HUDEP-2 (cell line): ENCODE measurements around the gene PRDM5.

Experiments
- DNase-seq, 76 experiments: peaks; one replicate each; lab custom pipeline; 2025; ENCODE audit not compliant: unreplicated experiment in 76 of 76; lab: John Stamatoyannopoulos, UW

Gene PRDM5

DNA sequence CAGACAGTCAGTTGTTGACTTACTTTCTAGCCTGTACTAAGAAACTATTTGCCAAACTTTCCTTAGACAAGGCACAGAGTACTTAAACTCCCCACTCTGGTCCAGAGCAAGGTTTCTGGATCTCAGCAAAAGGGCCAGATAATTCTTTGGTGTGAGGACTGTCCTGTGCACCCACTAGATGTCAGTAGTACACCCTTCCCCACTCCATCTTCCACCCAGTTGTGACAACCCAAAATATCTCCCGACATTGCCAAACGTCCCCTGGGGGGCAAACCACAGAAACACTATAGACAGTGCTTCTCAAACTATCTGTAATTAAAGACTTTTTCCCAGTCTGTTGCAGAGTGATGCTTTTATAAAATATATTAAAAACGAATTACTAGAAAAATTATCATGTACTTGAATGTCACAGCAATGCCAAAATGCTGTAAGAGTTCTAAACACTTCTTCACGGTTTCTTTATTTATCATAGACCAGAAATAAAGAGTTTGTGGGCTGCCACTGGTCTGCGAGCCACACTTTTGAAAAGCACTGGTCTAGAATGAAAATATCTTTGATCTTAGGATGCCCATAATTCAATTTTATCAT, 203.5 kb downstream of the PRDM5 start:
- DNase-seq = peak in 31 of 76 experiments; percentile 1 to 50 (median 14)

DNA sequence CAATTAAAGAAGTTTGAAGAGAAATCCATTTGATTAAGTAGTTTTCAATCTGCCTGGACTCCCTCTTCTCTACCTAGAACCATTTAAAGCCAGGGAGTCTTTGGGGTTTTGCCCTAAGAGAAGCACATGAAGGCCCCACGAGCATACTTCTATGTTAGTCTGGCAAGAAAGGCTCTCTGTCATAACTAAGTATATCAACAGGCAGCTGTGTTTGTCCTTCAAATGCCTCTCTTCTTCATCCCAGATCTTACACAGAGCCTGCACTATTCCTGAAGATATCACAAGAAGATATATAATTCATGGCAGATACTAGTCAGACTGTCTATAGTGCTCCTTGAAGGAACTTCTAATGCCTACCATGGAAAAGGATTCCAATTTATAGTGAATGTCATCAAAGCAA, 206.2 kb downstream of the PRDM5 start:
- DNase-seq = no peak

DNA sequence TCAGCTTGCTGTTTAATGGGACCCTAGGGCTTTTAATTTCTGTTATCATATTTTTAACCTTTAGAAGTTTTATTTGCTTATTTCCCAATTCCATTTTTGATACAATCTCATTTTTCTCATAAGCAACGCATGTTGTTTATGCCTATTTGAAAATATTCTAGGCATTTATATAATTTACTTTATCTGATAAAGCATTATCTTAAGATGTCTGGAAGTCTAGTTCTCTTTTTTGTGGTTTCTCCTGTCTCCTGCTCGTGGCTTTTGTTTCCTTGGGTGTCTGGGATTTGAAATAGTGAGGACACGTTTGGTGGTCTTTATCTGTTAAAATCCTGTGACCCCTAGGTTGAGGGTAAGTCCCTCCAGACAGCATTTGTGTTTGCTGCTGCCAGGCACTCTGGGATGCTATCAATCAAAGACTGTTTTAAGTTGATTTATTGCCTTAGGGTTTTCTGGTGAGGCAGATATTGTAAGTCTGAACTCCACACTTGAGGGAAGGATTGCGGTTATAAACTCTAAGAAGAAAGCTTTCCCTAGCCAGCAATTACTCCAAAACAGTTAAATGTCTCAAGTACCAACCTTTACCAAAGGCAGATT, 208.0 kb downstream of the PRDM5 start:
- DNase-seq = no peak

DNA sequence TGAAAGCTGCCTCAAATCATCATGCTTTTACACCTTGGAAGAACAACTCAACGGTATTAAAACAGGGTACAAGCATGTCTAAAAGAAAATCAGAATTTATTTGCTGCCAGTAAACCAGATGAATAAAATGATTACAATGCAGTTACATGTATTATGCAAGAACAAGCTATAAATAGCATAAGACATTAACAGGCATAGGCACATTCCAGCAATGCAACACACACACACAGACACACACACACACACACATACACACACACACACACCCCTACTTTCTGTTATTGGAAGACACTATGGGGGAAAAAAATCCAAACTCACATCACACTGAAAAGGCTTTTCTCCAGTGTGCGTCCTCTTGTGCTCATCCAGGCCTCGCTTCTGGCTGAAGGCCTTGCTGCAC, 212.5 kb downstream of the PRDM5 start:
- DNase-seq = no peak

DNA sequence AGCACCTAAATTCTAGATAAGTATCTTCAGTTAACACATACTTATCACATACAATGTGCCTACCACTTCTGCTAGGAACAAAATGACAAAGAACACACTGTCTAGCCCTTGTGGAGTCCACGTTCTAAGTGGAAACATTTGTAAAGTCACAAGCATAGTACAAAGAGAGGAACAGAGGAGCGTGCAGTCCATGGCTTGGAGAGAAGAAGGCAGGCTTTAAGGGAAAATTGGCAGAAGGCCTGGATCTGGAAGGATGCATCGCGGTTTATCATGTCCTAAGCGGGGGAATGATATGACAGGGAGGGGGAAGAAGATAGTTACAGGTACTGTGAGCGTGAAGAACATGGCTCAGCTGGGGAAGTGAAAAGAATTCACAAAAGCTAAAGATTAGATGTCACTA, 218.0 kb downstream of the PRDM5 start:
- DNase-seq = no peak

DNA sequence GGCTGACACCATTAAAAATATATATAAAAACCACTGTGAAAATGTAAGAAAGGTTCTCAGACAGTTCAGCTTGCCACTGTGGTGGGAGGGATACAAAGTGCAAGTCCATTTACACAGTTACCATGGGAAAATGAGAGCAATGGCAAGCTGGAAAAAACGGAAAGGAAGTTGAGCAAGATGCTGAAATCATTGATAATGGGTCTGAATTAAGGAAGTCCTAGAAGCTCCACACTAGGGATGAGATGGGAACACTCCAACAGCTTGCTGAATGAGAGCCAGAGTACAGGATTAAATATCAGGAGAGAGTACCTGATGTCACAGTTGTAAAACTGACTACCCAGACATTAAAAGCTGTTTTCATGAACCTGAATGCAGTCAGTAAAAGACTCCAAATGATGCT, 218.6 kb downstream of the PRDM5 start:
- no peak for DNase-seq

DNA sequence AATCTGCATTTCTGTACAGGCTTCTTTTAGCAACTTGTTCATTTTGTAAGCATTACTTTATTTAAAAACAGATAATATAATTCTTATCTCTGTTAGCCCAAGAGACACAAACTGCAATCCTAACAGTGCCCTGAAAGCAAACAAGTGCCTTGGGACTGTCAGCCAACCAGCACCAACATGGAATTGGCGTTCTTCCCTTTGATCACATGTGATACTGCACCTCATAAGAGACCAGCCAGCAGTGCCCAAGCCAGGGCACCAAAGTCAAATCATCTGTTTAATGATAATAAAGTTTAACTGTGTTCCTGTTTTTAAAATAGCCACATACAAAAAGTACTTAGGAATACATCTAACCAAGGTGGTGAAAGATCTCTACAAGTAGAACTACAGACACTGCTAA, 223.2 kb downstream of the PRDM5 start:
- no peak for DNase-seq

DNA sequence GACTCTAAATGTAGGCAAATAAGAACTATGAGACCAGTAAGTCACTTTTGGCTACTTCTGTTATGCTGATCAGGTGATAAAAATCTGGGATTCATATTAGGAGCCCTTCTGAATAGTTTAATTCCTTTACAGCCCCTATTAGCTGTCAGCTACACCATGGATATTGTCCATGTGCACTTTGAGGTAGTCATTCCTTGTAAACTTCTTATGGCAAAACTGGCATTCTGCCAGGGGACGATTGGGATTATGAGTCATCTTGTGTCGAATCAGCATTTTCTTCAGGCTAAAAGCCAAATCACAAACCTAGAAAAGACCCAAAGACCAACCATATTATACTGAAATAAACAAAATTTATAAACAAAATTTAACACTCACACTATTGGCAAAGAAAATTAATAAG, 227.6 kb downstream of the PRDM5 start:
- no peak for DNase-seq

DNA sequence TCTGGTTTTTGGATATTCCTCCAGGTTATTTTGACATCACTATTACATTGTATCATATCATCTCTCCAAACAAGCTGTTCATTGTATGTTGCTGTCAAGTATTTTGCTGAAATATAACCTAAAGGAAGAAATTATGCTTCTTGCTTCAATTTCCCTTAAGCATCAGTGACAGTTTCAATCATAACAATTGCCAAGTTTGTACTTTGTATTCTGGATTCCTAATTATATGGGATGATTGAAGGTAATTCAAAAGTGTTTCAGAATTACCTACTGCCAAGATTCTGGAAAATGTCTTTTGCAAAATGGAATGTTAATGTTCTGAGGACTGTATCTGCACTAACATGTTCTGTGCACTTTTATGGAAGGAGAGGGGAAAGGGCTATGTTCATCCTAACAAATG, 228.7 kb downstream of the PRDM5 start:
- DNase-seq = no peak

DNA sequence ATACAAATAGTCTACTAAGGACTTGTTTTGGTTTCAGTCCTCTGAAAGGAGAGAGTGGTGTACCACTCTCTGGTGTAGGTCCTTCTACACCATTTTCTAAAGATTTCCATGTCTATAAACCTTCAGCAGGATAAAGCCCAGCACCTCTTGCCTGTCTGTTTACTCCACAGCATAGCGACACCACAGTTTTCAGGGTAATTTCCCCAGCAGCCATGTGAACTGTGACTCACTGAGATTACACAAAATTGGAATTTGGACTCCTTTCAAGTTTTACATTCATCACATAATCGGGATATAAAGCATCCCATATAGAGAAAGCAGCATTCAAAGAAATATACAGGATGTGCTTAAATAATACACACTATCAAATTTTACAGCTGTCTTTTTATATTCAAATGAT, 229.6 kb downstream of the PRDM5 start:
- no peak for DNase-seq

DNA sequence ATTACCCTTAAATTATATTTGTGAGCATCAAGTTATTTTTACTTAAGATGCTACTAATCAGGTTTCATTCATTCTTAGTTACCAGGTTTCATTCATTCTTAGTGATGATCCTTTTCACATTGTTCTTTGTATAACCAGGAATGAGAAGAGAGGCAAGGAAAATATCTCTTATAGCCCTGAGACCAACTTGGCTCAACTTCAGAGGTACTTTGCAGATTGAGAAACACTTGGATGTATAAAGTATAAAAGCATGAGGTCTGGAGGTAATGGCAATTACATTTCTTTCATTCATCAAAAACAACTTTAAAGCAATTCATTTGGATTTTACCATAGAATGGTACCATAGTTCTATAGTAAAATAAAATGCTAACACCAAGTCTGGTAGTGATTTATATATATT, 231.0 kb downstream of the PRDM5 start:
- DNase-seq = no peak

DNA sequence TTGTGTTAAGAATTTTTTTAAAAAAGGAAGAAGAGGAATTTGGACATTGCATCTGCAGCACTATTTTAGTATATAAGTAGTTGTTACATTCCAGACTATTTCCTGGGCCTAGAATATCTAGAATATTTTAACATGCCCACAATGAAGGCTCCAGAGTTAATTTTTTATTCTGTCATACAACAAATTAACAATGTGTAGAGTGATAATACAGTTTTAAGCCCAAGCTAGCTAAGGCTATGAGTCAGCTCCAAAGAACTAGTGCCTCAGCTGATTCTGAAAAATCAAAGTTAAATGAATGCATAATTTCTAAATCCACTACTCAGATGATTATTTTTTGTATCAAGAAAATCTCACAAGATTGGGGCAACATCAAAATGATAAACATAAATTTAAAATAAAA, 231.4 kb downstream of the PRDM5 start:
- no peak for DNase-seq

DNA sequence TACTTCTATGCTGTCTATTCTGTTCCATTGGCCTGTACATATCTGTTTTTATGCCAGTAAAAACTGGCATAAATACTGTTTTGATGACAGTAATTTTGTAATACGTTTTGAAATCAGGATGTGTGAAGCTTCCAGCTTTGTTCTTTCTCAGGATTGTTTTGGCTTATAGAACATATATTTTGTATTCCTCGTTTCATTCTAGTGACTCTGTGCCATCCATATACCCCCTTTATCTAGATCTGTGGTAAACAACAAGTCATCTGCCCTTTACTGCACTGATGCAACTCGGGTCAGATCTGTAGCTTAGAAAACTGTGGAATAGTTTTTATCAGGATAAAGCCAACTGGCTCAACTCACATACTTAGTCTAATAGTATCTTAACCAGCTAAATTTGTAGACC, 233.7 kb downstream of the PRDM5 start:
- DNase-seq = no peak

DNA sequence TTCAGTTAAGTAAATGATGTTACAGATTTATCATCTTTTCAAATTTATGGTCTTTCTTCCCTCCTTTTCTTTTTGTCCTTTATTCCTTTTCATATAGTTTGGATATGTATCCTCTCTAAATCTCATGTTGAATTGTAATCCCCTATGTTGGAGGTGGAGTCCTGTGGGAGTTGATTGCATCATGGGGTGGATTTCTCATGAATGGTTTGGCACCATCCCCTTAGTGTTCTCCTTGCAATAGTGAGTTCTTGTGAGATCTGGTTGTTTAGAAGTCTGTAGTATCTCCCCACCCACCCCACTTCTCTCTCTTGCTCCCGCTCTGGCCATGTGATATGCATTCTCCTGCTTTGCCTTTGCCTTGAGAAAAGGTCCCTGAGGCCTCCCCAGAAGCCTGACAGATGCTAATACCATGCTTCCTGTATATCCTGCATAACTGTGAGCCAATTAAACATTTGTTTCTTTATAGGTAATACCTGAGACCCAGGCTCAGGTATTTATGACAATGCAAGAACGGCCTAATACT, 236.7 kb downstream of the PRDM5 start:
- no peak for DNase-seq

DNA sequence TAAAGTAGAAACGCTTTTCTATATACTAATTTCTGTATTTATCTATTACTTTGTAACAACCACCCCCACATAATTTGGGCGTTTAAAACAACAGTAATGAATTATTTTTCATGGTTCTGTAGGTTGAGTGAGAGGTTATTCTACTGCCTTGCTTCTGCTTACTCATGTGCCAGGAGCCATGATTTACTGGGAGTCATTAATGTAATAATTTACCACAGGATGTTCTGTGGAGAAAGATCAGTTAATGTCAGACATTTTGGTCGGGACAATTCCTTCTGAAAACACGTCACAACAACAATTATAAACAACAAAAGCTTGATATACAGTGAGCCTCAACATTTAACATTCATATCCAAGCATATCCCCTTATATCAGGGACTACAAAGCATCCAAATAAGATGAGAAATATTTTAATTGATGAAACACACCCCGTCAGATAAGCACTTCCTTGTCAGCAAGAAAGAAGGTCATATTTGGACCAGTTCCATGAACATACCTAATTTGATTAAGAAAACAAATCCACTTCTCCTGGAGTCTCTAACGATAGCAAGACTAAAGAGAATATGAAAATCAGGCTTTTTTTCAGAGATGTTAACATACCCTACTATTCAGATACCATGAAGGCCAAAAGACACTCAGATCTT, 238.5 kb downstream of the PRDM5 start:
- DNase-seq = no peak

DNA sequence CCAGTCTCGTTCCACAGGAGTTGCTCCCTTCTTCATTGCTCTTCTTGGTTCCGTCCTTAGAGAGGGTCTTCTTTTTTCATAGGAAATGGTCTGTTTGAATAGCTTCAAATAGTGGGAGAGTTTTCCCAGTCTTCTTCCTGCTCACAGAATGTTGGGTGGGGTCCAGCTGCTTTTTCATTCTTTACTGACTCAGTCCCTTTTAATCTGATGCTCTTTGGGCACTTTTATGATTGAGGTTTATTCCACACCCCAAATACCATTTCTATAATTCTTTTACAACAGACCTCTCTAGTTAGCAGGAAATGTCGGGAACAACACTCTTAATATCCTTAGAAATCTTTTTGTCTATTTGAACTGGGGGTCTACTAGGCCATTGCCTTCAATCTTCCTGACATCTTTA, 239.5 kb downstream of the PRDM5 start:
- DNase-seq = no peak

DNA sequence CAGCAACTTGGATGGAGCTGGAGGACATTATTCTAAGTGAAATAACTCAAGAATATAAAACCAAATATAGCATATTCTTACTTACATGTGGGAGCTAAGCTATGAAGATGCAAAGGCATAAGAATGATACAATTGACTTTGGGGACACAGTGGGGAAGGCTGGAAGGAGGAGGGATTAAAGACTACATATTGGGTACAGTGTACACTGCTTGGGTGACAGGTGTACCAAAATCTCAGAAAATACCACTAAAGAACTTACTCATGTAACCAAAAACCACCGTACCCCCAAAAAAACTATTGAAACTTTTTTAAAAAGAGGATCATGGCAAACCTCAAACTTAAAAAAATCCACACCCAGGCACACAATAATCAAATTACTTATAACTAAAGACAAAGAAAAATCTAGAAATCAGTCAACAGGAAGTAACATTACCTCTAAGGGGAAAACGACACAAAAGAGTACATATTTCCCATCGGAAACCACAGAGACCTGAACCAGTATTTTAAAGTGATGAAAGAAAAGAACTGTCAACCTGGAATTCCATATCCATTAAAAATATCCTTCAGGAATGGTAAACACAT, 241.8 kb downstream of the PRDM5 start:
- DNase-seq = no peak

DNA sequence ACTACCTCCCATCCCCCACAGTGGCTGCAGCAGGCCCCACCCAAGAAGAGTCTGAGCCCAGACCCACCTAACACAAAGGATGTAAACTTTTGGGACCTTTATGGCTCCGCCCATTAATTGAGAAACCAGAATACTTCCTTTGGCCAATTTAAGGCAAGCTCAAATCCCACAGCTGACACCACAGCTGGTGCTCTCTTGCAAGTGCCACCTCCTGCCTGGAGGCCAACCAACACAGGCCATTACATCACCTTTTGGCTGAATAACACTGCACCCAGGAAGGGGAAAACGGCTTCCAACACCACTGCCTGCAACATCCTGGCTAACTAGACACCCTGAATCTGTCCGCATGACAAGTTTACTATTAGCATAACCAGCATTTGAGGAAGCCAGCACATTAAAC, 248.8 kb downstream of the PRDM5 start:
- DNase-seq = no peak

DNA sequence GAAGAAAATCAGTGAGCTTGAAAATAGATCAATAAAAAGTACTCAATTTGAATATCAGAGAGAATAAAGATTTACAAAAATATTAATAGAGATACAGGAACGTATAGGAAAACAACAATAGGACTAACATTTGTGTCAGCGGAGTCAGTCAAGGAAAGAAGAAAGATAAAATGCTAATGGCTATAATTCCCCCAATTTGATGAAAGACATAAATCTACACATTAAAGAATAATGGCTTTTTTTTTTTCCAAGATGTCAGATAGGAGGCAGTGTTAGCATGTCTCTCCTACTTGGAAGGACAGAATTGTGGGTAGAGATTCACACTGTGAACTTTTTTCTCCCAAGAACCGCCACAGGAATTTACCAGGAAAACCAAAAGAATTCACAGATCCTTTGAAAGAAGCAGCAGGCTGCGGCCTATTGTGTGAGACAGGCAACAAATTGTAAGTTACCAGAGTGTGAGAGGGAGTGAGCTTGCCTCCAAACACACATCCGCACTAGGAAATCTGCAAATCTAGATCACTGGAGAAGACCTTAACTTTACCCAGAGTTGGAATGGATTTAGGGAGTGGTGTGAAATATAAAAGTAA, 249.9 kb downstream of the PRDM5 start:
- no peak for DNase-seq

DNA sequence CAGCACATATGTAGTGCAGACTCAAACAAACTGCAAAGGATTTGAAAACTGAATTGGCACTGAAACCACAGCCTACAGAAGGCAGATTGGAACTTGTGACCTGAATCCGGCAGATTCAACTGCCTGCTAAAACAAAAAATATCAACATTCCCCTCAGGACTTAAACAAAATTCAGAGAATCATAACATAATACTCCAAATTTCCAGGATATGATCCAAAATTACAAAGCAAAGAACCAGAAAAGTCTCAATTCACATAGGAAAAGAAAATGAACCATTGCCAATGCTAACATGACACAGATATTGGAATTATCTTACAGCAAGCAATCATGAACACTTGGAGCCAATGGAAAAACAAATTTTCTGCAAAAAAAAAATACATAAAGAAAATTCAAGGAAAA, 250.4 kb downstream of the PRDM5 start:
- DNase-seq = no peak

DNA sequence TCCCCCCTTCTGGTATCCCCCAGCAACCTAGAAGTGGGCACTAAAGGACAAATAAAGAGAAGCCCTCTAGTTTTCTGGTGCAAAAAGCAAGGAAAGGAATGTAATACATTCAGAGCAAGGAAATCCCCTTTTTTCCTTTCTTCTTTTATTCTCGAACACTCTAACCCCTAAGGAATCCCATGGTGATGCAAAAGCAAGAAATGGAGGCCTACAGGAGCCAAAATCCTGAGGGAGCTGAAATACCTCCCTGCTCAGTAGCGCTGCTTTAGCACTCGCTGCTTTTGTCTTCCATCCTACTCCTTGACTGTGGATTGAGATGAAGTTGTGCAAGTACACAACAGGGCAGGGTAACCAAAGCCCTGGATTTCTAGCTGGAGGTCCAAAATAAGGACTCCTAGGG, 251.0 kb downstream of the PRDM5 start:
- no peak for DNase-seq

DNA sequence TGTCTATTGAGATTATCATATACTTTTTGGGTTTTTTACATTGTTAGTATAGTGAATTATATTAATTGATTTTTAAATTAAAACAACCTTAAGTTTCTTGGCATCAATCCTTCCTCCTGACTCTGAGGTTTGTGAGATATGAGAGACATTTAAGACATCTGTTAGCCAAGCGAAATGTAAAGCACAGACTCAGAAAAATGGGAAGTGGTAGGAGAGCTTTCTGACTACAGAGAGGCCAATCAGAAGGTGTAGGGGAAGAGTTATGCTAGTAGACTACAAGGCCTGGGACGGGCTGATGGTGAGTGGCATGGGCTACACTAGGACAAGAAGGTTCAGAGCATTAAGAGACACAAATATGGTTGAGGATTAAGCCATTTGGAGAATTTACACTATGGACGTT, 255.4 kb downstream of the PRDM5 start:
- no peak for DNase-seq
